LNCaP clone FGC (cell line): ENCODE results near the gene CCDC182.

ENCODE experiments used
- DNase-seq: peaks from one replicate; pipeline ENCODE4 v3.0.0-alpha.2; 2011; ENCODE audit warnings: low read depth
- H3K4me3 ChIP-seq: 2 replicates; pipeline ENCODE4 v1.5.1; 2011; ENCODE audit warnings: mild to moderate bottlenecking, low read depth, low read length, control low read depth
- TF ChIP-seq, protein P1 (sequence below): IDR thresholded peaks from 2 replicates; pipeline ENCODE4 v1.5.1; 2012; ENCODE audit warnings: mild to moderate bottlenecking; ENCODE audit not compliant: control insufficient read depth, insufficient read depth; ENCODE audit errors: extremely low read depth

The CCDC182 gene

DNA sequence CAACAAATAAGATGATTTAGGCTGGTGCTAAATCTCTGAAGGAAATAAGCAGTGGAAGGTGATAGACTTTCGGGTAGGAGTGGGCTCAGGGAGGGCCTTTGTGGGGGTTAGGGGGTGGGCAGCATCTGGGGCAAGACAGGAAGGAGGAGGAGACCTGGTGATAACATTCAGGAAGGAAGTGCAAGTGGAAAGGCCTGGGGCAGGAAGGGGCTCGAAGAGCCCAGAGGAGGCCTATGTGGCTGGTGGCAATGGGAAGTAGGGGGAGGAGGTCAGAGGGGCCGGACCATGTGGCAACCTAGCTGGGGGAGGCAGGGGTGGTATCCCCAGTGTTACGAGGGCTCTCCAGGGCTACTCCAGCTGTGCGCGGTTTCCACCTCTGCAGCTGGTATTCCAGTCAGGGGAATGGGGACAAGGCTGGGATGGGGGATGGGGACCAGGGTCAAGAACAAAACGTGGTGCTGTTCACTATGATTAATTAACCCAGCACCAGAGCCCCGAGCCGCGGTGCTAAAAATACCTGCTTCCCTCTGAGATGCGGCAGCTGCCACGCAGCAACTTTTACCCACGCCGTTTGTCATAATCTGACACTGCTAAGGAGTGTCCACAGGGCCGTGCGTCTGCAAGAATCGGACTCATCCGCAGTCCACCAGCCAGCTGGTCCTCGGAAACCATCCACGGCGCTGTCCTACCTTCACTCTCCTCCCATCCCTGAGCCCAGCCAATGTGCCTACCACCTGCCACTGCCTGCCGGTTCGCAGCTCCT lies 5.2 kb upstream of the CCDC182 start:
- H3K4me3 ChIP-seq = no peak overlapping the region
- DNase-seq = no peak
- TF ChIP-seq, protein P1, sequence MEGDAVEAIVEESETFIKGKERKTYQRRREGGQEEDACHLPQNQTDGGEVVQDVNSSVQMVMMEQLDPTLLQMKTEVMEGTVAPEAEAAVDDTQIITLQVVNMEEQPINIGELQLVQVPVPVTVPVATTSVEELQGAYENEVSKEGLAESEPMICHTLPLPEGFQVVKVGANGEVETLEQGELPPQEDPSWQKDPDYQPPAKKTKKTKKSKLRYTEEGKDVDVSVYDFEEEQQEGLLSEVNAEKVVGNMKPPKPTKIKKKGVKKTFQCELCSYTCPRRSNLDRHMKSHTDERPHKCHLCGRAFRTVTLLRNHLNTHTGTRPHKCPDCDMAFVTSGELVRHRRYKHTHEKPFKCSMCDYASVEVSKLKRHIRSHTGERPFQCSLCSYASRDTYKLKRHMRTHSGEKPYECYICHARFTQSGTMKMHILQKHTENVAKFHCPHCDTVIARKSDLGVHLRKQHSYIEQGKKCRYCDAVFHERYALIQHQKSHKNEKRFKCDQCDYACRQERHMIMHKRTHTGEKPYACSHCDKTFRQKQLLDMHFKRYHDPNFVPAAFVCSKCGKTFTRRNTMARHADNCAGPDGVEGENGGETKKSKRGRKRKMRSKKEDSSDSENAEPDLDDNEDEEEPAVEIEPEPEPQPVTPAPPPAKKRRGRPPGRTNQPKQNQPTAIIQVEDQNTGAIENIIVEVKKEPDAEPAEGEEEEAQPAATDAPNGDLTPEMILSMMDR = no peak

GRCh38 chr17:57749701-57750100 lies 4.6 kb upstream of the CCDC182 start:
- no peak for DNase-seq
- TF ChIP-seq, protein P1 = no peak
- H3K4me3 ChIP-seq = no peak overlapping the region

DNA sequence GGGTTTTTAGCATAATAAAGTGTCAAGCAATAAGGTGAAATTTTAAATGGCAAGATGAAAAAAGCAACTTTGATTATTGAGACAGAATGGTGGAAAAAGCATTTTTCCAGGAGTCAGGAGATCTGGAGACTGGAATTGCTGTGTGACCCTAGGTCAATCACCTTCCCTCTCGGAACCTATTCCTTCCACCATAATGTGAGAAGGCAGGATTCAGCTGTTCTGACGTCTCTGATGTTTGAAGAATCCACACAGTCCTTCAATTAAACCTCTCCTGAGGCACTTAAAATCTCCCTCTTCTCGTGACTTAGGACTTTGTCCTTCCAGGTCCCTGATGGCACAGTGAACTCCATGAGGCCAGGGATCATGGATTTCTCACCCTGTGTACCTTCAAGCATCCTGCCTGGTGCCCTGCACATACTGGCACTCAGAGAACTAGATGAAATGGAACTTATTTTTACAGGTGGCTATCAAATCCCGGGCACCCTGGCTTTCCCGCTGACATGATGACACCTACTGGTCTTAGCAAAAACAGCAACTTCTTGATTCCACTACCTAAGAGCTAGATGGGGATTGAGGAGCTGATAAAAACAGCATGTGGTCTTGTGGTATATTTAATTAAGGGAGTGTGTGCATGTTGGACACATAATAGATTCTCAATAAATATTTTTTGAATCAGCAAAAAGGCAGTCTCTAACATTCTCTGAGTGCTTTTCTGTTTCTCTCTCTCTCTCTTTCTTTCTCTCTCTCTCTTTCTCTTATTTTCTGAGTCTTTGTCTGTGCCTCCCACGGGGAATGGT lies 2.3 kb upstream of the CCDC182 start:
- DNase-seq = peak; percentile 57
- H3K4me3 ChIP-seq = no peak overlapping the region
- TF ChIP-seq, protein P1 = peak; percentile 87

DNA sequence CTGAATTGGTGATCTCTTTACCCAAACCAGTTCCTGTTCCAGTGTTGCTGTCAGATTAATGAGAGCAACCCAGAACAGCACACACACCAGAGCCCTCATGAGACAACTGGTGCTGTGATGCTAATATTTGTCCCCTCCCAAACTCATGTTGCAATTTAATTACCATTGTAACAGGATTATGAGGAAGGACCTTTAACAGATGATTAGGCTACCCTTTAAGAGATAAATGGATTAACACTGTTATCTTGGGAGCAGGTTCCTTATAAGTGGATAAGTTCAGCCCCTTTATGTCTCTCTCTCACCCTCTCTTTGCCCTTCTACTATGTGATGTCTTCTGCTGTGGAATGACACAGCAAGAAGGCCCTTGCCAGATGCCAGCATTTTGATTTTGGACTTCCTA lies 1.1 kb upstream of the CCDC182 start:
- no peak for DNase-seq
- TF ChIP-seq, protein P1 = no peak
- H3K4me3 ChIP-seq = no peak overlapping the region

DNA sequence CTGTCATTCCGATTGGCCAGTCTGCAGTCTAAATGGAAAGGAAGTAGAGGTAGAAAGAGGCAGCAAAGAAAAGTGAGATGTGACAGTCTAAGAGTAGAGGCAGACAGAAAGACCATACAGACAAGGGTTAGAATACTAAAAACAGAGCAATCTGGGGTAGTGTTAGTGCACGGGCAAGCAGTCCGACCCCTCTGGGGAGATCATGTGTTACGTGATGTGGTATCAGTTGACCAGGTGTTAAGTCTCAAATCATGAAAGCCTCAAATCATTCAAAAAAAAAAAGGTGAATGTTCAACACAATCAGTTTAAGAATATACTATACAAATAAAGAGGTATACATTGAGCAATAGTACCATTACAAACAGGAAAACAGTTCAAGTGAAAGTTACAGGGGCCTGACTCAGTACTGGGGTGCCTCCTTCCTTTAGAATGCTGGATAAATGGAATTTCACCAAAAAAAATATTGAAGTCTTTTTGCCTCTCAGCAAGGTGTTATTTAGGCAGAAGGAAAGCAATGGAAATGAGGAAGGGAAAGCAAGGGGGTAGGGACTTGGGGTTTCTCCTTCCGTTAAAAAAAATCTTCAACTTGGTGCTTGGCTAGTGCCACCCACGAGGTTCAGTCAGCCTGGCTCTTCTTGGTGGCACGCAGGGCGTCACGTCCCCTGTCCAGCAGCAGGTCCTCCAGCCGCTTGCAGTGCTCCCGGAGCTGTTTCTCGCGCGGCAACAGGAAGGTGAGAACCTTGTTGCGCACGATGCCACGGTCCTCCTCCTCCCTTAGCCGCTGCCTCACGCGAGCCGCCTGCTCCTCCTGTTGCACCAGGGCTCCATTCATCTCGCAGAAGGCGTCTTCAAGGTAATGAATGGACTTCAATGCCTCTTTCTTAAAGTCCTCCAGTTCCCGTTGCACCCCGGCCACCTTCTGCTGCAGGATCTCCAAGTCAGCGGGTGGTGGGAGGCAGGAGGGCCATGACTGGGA lies 616 bp downstream of the CCDC182 start:
- H3K4me3 ChIP-seq = no peak overlapping the region
- TF ChIP-seq, protein P1 = no peak
- DNase-seq = no peak

GRCh38 chr17:57740235-57740528 lies 4.9 kb downstream of the CCDC182 start:
- TF ChIP-seq, protein P1 = no peak
- H3K4me3 ChIP-seq = no peak overlapping the region
- no peak for DNase-seq
